ENCODE data around the gene MRPS33. TPM values are rescaled to one million over a fixed set of nuclear protein-coding genes. Genes with fewer than 3 reads are reported as not detected.

MRPS33 gene
- 33.1 and 52.2 TPM in 2 replicates for total RNA-seq

DNA sequence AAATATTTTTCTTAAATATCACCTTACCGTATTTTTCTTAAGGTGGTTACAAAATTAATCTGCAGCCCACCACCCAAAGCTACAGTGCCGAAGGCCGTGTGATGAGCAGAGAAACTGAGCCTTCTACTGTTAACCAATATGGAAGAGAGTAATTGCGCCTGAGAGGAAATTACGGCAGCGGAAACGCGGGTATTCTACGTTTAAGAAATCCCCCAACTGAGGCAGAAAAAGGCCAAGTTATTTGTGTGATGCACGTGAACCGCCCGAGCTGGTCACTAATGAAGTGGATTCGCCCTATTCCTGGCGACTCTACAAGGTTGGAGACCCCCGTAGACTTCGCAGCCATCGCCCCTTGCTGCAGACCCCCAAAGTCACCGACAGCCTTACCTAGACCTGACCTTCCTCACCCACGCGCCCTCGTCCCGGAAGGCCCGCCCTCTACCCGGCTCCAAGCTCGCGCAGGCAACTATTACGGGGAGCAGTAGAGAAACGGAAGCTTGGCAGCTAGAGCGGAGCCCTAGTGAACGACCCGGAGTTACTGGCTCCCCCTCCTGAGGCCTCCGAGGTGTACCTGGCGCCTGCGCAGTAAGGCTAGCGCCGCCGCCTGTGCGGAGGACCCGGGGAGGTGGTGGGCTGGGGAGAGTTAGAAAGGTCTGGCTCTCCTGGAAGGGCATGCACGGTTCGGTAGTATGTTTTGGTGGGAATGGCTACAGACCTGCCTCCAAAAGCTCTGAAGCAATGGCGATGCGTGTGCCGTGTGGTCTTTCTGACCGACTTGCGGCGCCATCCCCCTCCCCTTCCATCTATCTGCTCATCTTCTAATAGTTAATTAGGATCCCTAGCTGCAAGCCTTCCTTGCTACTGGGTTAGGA is at the start of gene MRPS33:
TSS of gene MRPS33 (minus strand) at position 429 of the 872 bp plus-strand sequence. CDS start 4,319 bp downstream, outside the sequence.

Other genes starting within 250 kb of the MRPS33 start
- gene BRAF, start 90.0 kb downstream of the MRPS33 start, total RNA-seq = 13.1 and 18.3 TPM in 2 replicates
- gene TMEM178B, start 59.1 kb upstream of the MRPS33 start, total RNA-seq = under 0.01 TPM in 2 replicates

All from bronchial smooth muscle cell (primary cell).